NCI-H146 treated with DMSO at 0.1 percent for 48 hours (cell line): ENCODE results near the gene GBE1.
A peak's percentile ranks its signal among the peaks of the same experiment; 100 is the strongest.
"Not testable (repeated sequence)": the region's sequence is repeated elsewhere in the genome, so short reads cannot be mapped to it uniquely, and the experiment has no call there.

Experiments
- DNase-seq: peaks from one replicate; lab custom pipeline; 2025; ENCODE audit not compliant: unreplicated experiment; lab: John Stamatoyannopoulos, UW

The GBE1 gene

DNA sequence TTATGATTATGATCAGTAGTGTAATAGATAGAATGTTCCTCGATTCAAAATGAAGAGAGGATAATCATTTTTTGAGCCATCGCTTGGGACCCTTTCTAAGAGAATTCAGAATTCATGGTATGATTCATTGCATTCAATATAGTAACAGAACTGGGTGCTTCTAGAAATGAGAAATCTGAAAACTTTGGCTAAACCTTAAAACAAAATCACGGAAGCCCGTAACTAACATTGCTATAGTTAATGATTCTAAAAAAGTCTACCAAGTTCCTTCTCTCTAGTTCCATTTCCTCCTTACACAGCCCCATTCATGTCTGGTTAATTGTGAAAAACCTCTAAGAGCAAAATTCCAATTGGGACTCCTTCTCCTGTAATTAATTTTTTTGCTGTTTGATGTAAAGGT, 217.1 kb downstream of the GBE1 start:
- DNase-seq, result no peak

DNA sequence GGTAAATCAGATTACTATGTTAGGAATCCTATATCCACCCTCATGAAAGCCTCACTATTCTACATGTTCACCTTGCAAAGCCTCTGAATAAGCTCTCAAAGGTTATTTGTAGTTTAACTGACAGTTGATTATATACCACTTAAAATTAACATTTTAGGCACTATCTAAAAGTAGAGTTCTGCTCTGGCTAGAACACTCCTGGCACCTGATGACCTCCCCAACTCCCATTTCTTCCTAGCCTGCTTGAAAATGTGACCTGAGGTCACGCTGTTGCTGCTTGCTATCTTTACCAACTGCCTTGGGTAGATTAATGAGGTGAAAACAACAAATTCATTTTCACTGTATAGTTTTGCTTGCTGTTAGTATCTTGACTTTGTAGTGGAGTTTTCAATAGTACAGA, 220.7 kb downstream of the GBE1 start:
- no peak for DNase-seq

DNA sequence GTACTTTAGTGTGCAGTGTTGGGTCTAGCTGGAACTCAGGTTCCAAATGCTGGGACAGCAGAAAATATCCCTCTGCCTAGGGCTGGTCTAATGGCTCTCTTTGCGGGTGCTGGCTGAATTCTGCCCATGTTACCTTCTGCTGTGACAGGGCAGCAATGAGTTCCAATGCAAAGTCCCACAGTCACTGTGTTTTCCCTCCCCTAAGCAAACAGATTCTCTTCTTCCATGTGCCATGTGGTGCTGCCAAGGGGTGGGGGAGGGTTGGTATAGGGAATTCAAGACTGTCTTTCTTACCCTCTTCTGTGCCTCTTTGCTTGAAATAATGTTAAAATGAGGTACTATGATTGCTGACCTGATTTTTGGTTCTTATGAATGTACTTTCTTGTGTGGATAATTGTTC, 229.6 kb downstream of the GBE1 start:
- DNase-seq, result no peak

DNA sequence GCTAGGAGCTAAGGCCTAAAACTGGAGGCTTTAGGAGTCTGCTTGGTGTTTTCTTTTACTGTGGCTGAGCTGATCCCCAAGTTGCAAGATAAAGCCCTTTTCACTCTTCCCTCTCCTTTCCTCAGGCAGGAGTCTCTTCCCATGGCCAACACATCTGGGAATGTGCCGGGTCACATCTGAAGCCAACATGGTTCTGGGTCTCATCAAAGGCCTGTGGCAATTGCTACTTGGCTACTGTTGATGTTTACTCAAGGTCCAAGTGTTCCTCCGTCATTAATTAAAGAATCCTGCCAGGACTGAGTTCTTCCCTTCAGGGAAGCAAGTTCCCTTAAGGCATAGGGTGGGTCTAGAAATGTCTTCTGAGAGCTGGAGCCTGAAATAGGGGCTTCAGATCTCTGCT, 230.2 kb downstream of the GBE1 start:
- no peak for DNase-seq

DNA sequence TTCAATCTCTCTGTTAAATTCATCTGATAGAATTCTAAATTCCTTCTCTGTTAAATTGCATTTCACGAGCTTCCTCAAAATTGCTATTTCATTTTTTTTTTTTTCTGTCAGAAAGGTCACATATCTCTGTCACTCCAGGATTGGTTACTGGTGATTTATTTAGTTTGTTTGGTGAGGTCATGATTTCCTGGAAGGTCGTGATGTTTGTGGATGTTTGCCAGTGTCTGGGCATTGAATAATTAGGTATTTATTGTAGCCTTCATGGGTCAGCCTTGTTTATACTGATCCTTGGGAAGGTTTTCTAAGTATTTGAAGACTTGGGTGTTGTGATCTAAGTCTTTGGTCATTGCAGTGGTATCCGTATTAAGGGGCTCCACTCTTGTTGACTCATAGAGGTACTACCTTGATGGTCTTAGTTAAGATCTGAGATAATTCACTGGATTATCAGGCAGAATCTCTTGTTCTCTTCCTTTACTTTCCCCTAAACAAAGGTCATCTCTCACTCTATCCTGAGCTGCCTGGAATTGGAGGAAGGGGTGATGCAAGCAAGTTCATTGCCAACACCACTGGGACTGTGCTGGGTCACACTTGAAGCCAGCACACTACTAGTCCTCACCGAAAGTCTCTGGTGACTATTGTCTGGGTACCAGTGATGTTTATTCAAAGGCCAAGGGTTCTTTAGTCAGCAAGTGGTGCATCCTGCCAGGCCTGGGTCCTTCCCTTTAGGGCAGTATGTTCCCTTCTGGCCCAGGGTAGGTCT, 231.1 kb downstream of the GBE1 start:
- DNase-seq, result no peak

DNA sequence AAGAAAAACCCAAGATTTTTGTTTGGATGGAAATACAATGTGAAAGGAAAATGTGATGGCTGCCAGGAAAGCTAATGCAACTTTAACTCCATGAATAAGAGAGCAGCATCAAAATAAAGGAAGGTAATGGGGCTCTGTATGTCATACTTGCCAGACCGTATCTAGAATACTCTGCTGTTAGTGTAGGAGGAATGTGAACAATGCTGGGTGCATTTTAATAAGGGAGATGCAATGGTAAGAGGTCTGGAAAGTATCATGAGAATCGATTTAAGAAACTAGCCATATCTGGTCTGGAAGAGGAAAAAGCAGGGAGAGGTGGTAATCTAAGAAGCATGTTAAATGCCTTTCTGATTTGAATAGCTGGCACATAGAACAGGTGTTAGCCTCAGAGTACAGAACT, 239.6 kb downstream of the GBE1 start:
- no peak for DNase-seq

DNA sequence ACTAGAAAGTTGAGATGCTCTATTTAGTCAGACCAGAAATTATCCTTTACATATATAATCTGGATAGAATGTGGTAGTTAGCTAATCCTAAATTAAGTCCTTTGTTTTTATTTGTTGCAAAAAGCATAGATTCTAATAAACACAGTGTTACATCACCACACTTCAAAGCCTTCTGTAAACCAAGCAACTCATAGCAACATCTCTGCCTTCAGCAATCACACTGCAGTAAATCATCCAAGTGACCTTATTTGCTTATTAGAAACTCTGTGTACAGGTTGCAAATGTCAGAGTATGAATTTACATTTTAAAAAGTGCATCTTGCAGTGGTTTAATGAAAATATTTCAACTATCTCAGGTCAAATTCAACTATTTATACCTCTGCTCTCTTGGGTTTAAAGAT, 242.5 kb downstream of the GBE1 start:
- no peak for DNase-seq

DNA sequence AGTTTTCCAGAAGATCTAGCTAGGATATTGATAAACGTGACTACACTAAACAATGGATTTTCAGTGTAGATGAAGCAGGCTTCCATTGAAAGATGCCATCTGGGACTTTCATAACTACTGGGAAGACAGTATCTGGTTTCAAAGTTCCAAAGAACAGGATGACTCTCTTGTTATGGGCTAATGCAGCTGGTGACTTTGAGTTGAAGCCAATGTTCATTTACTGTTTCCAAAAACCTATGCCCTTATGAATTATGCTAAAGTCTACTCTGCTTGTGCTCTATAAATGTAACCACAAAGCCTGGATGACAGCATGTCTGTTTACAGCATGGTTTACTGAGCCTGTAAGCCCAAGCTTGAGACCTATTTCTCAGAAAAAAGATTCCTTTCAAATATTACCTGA, 245.4 kb downstream of the GBE1 start:
- DNase-seq, result no peak

DNA sequence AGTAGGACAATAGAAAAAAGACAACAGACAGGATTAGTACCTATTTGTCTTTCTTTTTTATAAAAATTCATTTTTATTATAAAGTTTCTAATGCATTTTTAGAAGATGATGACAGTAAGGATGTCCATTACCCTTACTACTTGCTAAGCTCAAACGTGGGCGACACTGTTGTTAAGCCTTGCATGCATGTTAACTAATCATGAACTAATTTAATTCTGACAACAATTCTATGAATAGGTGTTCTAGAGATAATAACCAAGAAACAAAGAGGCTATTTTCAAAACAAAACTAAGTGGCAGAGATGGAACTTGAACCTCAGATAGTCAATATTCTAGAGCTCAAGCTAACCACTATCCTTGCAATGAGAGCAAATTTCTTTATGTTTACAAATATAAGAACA, 247.9 kb downstream of the GBE1 start:
- DNase-seq, result no peak

DNA sequence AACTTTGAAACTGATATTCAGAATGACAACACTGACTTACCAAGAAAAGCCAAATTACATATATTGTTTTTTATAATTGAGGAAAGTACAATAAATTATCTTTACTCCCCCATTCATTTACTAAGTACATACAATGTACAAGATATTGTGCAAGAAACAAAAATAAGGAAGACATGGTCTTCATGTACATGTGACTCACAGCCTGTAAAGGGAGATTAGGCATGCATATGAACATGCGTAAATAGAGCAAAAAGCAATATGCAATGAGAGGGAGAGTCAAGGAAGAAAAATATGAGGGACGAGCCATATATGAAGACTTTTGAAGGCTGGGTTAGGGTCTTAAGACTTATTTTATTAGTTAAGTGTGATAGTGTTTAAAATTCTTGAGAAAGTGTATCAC, 258.4 kb downstream of the GBE1 start:
- DNase-seq, result no peak

DNA sequence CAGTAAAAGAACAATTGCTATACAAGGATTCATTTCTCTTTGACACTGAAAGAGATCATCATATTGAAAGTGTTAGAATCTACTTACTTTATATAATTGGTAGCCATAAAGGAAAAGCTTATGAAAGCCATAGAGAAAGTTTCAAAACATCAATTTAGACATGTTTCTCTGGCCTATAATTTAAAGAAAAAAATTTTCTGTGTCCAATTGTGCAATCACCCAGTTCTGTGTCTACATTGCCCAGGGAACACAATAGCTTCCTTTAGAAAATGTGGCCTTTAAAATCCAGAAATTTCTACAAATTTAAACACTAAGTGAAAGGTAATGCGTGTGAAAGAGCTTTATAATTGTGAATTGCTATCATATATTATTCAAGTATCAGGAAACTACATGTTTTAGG, 259.2 kb downstream of the GBE1 start:
- DNase-seq, result no peak

DNA sequence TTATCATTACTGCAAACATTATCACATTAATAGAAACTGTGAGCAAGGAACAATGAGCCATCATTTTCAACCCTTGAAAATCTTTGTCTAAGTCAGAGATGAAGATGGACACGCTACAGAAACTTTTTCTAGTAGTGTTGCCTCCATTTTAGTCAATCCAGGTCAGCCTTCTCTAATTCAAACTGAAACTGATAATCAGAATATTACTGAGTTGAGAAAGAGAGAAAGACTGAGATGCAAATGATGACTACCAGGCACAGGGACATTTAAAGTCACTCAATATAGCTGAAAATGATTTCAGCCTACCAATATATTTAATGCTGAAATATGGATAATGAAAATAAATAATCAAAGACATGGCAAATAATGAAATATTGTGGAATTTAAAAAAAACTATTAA, 261.4 kb downstream of the GBE1 start:
- DNase-seq, result no peak

DNA sequence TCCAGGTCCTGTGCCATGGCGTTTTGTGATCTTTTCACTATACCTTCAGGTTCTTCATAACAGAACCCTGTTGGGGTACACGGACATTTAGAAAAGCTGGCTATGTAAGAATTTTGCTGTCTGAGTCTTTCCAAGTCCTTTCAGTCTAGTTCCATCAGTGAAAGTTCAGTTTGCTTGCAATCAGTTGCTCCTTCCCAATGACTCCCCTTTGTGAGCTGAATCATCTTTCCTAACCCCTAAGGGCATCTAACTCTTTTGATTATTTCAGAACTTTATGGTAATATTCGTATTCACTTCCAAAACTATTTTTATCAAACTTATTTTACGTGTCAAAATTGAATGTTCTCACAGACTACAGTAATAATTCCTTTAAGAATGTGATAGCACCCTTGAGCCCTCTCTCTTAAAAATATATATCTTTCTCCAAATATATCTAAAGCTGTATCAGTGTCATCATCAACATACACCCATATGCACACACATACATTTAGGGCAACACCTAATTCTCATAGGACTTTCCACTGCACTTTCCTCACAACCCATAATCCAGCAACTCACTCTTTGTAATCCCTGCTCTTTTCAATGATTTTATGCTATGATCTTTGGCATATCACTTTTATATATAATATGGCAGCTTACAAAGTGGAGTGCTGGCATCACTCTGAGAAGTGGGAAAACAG, 263.7 kb downstream of the GBE1 start:
- DNase-seq, result no peak

DNA sequence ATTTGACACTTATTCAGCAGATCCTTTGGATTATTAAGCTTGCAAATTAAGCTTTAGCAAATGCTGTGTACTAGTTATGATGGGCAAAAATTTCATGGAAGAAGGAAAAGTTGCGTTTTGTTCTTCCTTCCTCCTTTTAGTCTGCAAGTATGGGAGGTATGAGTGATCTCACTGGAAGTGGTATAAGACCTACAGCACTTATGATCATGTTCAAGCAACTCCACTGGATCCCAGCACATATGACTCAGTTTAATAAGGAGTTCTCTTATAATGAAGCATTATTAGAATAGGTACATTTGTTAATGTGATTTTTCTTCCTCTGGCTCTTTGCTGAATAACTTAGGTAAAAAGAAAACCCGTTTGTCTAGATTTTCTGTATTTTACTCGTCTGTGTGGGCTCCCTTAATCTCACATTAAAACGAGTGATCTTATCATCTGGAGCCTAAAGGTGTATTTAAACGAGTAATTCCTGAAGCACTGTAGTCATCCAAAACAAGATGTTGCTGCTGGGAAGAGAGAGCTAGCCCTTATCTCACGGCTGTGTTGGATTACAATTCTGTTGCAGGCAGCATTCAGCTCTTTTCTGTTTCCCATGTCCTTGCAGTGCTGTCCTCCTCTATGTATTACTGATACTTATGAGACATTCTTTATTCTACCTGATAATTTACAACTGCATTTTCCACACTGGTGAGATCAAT, 264.9 kb downstream of the GBE1 start:
- DNase-seq, result no peak

DNA sequence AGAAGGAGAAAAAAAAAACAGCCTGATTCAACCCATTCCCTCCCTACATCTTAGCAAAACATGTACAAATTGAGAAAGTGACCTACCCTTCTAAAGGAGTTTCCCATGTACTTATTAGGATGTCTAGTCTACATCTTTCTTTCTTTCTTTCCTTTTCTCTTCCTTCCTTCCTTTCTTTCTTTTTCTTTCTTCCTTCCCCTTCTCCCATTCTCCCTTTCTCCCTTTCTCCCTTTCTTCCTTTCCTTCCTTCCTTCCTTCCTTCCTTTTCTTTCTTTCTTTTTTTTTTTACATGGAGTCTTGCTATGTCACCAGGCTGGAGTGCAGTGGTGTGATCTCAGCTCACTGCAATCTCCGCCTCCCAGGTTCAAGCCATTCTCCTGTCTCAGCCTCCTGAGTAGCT, 269.0 kb downstream of the GBE1 start:
- DNase-seq, result not testable (repeated sequence)

DNA sequence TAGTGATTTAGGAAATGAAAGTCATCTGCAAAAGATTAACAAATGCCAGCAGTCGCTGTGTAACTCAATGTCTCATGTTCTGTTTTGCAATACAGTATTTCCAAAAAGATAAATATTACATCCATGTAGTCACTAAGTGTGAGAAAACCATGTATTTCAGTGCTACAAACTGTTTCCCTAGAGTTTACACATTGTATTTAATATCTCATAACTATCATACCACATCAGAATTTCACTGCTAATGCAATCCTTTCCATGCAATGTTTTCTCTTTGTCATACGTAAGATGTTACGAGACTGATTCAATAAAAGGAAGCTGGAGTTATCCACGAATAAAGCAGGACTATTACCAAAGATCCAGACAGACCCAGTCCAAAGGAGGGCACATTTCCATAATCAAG, 269.4 kb downstream of the GBE1 start:
- no peak for DNase-seq

DNA sequence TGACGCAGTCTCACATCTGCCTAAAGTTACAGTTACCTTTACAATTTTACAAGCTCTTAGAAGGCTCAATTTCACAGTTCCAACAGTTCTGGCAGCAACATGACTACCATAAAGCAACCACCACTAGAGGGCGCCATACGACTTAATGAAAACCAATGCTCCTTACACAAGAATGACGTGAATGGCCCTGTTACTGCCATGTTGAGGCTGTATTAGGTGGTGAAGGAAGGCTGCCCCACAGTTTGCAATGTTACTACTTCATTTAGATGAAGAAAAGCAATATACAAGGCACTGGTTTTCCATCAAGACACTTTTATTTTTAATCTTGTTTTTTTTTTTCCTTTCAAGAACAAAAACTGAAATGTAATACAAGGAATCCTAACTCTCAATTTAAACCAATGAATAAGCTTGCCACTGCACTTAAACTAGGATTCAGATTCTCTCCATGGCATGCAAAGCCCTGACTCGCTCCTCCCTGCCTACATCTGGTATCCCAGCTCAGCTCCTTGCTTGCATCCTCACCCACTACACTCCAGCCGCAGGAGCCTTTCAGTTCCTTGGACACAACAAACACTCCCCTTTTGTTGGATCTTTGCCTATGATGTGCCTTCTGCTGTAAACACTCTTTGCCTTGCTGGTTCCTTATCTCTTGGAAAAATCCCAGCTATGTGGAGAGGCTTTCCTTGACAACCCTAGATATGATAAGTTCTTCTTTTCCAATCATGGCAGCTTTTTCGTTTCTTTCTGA, 270.7 kb downstream of the GBE1 start:
- peak; percentile 31 for DNase-seq

DNA sequence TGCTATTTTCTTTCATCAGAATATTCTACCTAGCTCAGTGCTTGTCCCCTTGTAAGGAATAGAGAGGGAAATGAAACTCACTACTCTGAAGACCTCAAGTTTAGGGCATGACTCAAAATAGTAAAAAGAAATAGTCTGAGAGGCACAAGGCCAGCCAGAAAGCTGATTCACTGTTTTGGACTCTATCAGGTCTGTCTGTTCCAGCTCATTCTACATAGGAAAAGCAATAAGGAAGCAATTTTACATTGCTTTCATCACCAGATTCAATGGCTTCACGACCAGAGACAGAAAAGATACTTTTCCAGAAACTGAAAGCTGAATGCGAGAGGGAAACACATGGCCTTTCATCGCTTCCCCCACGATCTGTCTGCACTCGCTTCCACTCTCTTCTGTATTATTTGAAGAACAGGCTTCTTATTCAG, 276.0 kb downstream of the GBE1 start:
- DNase-seq, result no peak

DNA sequence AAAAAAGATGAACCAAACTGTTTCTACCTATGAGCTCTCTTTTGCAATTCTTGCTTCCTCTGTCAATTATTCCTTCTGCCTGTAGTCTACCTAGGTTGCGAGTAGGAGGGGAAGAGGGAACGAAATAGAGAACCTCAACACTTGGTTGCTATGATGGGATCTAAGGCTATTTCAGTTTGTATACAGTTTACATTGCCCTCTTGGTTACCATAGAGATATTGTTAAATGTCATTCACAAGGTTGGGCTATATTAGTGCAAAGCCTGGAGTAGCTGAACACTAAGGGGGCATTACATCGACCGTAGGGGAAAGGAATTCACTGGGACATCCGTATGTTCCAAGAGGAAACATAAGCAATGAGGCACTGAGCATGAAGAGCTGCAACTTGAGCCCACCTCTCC, 276.9 kb downstream of the GBE1 start:
- DNase-seq, result no peak

DNA sequence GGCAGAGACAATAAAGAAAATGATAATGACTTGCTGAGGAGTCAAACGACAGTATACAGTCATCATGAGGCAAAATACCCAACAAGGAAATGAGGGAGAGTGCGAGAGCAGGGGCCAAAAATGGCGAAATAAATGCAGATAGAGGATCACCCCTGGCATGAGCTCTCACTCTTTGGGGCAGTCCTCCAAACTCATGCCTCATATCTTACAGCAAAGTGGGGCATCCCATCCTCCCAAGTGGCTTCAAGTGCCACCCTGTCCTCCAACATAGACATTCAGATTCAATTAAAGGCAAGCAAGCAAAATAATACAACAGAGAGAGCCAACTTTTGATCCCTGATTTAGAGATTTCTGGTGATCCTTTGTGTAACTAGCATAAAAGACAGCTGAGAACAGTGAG, 278.4 kb downstream of the GBE1 start:
- no peak for DNase-seq

DNA sequence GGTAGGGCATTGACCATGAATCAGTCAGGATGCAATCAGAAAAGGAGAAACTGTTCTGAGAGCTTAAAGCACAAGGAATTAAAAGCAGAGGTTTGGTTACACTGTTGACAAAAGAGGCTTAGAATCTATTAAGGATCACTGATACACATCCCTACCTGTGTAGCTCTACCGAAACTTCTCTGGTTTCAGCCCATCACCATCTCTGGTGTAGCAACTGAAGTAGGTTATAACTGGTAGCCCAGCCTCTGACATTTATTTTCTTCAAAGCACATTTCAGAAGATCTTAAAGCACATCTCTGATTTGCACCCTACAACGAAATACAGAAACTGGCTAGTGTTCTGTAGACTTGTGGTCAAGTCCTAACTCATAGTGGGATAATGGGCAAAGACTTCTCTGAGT, 283.7 kb downstream of the GBE1 start:
- no peak for DNase-seq

DNA sequence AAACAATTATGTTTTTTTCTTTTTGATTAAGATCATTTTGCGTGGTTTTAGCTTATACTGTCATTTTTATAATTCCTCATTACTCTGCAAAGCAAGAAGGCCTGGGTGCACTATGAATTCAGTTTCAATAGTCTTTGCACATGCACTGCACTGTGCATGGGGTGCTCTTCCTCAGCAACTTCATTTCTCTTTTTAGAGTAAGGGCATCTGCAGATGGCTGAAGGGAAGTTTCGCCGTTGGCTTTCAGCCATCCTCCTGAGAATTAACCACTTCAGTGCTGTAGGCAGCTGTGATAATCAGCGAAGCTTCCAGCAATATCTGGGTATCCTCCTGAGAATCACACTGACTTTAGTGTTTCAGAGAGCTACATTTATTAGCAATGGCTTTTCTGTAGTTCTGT, 284.8 kb downstream of the GBE1 start:
- no peak for DNase-seq
